HL-60 (cell line): ENCODE results near the gene SF3A2.

Experiments
- POLR2AphosphoS5 ChIP-seq: IDR thresholded peaks from 2 replicates; pipeline ENCODE4 v1.6.1; 2012; ENCODE audit warnings: low read depth
- REST ChIP-seq: IDR thresholded peaks from 2 replicates; pipeline ENCODE4 v1.6.1; 2012; ENCODE audit warnings: low read depth; ENCODE audit not compliant: insufficient replicate concordance
- TF ChIP-seq, protein P1 (sequence below): IDR thresholded peaks from one replicate; pipeline ENCODE4 v1.5.1; 2011; ENCODE audit warnings: low read length, control low read depth, inconsistent platforms; ENCODE audit not compliant: insufficient read depth

DNA sequence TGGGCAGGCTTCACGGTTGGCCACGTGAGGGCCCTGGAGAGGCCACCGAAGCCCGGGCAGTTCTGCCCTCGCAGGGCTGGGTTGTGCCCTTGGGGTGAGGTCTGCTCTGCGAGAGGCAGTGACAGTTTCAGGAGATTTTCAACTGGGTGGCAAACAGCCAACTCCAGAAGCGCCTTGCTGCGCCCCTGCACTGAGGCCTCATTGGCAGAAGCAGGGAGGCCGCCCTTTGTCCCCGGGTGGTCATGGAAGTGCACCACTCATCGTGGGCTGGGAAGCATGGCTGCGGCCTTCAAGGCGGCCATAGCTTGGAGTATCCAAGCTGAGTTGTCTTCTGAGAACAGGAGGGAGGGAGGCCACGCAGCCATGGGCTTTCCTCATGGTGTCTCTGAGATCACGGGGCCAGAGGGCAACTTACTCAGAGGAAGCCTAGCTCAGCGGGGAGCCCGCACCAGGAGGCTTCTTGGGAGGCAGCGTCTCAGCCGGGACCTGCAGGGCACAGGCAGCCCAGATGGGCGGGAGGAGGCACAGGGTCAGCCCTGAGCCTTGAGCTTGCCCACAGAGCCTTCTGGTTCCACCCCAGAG, 15.3 kb upstream of the SF3A2 start:
- TF ChIP-seq, protein P1, sequence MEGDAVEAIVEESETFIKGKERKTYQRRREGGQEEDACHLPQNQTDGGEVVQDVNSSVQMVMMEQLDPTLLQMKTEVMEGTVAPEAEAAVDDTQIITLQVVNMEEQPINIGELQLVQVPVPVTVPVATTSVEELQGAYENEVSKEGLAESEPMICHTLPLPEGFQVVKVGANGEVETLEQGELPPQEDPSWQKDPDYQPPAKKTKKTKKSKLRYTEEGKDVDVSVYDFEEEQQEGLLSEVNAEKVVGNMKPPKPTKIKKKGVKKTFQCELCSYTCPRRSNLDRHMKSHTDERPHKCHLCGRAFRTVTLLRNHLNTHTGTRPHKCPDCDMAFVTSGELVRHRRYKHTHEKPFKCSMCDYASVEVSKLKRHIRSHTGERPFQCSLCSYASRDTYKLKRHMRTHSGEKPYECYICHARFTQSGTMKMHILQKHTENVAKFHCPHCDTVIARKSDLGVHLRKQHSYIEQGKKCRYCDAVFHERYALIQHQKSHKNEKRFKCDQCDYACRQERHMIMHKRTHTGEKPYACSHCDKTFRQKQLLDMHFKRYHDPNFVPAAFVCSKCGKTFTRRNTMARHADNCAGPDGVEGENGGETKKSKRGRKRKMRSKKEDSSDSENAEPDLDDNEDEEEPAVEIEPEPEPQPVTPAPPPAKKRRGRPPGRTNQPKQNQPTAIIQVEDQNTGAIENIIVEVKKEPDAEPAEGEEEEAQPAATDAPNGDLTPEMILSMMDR: no peak
- 0 out of 2 replicates have a peak, but pooled peaks have one; percentile 14 for TF ChIP-seq POLR2AphosphoS5
- no peak for TF ChIP-seq REST
